HCT116 (cell line): ENCODE results near the gene RABEP1. TPM values are rescaled to one million over a fixed set of nuclear protein-coding genes. Genes with fewer than 3 reads are reported as not detected.

Experiments
- ATAC-seq: fragments of 200-7000 bp; cut with Tn5 transposase; 2 replicates; pipeline ENCODE4 v1.9.1; 2020; ENCODE audit warnings: mild to moderate bottlenecking, moderate library complexity
- BruUV-seq: library from RNA; stranded (reverse); fragments of 400-500 nt; replicated peaks from 2 replicates; lab custom pipeline; 2021; lab: Mats Ljungman, UMichigan
- CTCF ChIA-PET: fragments of 300-600 bp; sonication (Branson Sonifier 250); formaldehyde crosslinking; loops from one replicate; lab custom pipeline; 2021; ENCODE audit warnings: antibody characterized with exemption; lab: Charles Lee
- POLR2A ChIA-PET: fragments of 300-600, 350-600 bp; sonication (Branson Sonifier 250); formaldehyde crosslinking; loops from one replicate; lab custom pipeline; 2021; ENCODE audit warnings: antibody characterized with exemption; lab: Charles Lee
- RAD21 ChIA-PET, 2 experiments: fragments of 300-600 bp; sonication (Branson Sonifier 250); formaldehyde crosslinking; loops; one replicate each; lab custom pipeline; 2023; ENCODE audit warnings: low total read pairs in 2 of 2; ENCODE audit not compliant: uncharacterized antibody in 2 of 2, unreplicated experiment in 2 of 2, low non-redundant PET in 1 of 2; lab: Charles Lee
- DNase-seq: peaks from one replicate; pipeline ENCODE4 v3.0.0-alpha.2; 2010; ENCODE audit warnings: low read depth, low spot score
- H2AFZ ChIP-seq: fragments of 200-600 bp; shearing (Covaris generic), sonication (generic); 2 replicates; pipeline ENCODE4 v1.6.1; 2017; ENCODE audit warnings: low read depth, mixed run types, mixed read lengths, antibody characterized with exemption, low read length; ENCODE audit not compliant: poor library complexity, severe bottlenecking
- H3K27ac ChIP-seq: 2 replicates; pipeline ENCODE4 v1.5.1; 2012; ENCODE audit warnings: low read depth, low read length
- H3K27me3 ChIP-seq: fragments of 200-600 bp; sonication (generic); 2 replicates; pipeline ENCODE4 v1.6.1; 2016; ENCODE audit warnings: mixed run types, low read length, mixed read lengths; ENCODE audit not compliant: insufficient read depth
- H3K36me3 ChIP-seq, 2 experiments: fragments of 200-500 bp in 1 of 2; fragments of 200-600 bp in 1 of 2; sonication (Bioruptor generic) in 1 of 2; sonication (generic) in 1 of 2; 2 replicates each; pipeline versions ENCODE4 v1.5.1 to v1.6.1; 2014 to 2016; ENCODE audit warnings: low read length in 2 of 2, inconsistent platforms in 1 of 2, mixed read lengths in 1 of 2, mixed run types in 1 of 2; ENCODE audit not compliant: insufficient read depth in 2 of 2, control insufficient read depth in 1 of 2
- H3K4me1 ChIP-seq, 2 experiments: fragments of 200-600 bp in 1 of 2; sonication (generic) in 1 of 2; 2 replicates each; pipeline versions ENCODE4 v1.5.1 to v1.6.1; 2012 to 2017; ENCODE audit warnings: low read length in 2 of 2, inconsistent platforms in 1 of 2, mild to moderate bottlenecking in 1 of 2, mixed read lengths in 1 of 2, mixed run types in 1 of 2, moderate library complexity in 1 of 2; ENCODE audit not compliant: insufficient read depth in 2 of 2, control insufficient read depth in 1 of 2
- H3K4me2 ChIP-seq: fragments of 200-600 bp; sonication (generic); 2 replicates; pipeline ENCODE4 v1.6.1; 2017; ENCODE audit warnings: mixed run types, low read length, mixed read lengths
- H3K4me3 ChIP-seq, 2 experiments: fragments of 200-600 bp in 1 of 2; sonication (generic) in 1 of 2; replicated peaks in 1 of 2; 2 replicates each; pipeline ENCODE4 v1.5.1; 2011 to 2016; ENCODE audit warnings: low read length in 2 of 2, control low read depth in 1 of 2, low read depth in 1 of 2, mild to moderate bottlenecking in 1 of 2, mixed read lengths in 1 of 2, mixed run types in 1 of 2
- H3K79me2 ChIP-seq: fragments of 200-600 bp; sonication (generic); 2 replicates; pipeline ENCODE4 v1.6.1; 2017; ENCODE audit warnings: mild to moderate bottlenecking, mixed run types, low read length, moderate library complexity, mixed read lengths; ENCODE audit not compliant: insufficient read depth
- H3K9ac ChIP-seq: fragments of 200-600 bp; sonication (generic); 2 replicates; pipeline ENCODE4 v1.6.1; 2016; ENCODE audit warnings: low read length, mixed read lengths
- H3K9me2 ChIP-seq: fragments of 200-600 bp; sonication (generic), shearing (Covaris generic); 2 replicates; pipeline ENCODE4 v1.6.1; 2017; ENCODE audit warnings: mixed run types, mild to moderate bottlenecking, moderate library complexity; ENCODE audit not compliant: insufficient read depth
- H3K9me3 ChIP-seq, 2 experiments: fragments of 200-500 bp in 1 of 2; fragments of 200-600 bp in 1 of 2; sonication (Bioruptor generic) in 1 of 2; sonication (generic) in 1 of 2; 2 replicates each; pipeline ENCODE4 v1.6.1; 2014 to 2017; ENCODE audit warnings: low read length in 2 of 2, mixed read lengths in 2 of 2, inconsistent platforms in 1 of 2, low read depth in 1 of 2, mild to moderate bottlenecking in 1 of 2, mixed run types in 1 of 2, moderate library complexity in 1 of 2; ENCODE audit not compliant: control insufficient read depth in 1 of 2, insufficient read depth in 1 of 2
- H4K20me1 ChIP-seq: fragments of 200-600 bp; sonication (generic), shearing (Covaris generic); 2 replicates; pipeline ENCODE4 v1.6.1; 2017; ENCODE audit warnings: mixed run types, mild to moderate bottlenecking, moderate library complexity; ENCODE audit not compliant: insufficient read depth
- CBX3 ChIP-seq: IDR thresholded peaks from 2 replicates; pipeline ENCODE4 v1.6.1; 2012; ENCODE audit warnings: low read depth
- CEBPB ChIP-seq: IDR thresholded peaks from 2 replicates; pipeline ENCODE4 v1.6.1; 2012; ENCODE audit warnings: low read depth
- EGR1 ChIP-seq: IDR thresholded peaks from 2 replicates; pipeline ENCODE4 v1.6.1; 2012; ENCODE audit warnings: low read depth
- FOSL1 ChIP-seq: IDR thresholded peaks from 2 replicates; pipeline ENCODE4 v1.6.1; 2012; ENCODE audit warnings: low read depth
- JUND ChIP-seq: IDR thresholded peaks from 2 replicates; pipeline ENCODE4 v1.6.1; 2012
- POLR2A ChIP-seq: IDR thresholded peaks from 2 replicates; pipeline ENCODE4 v1.7.0; 2011; ENCODE audit warnings: borderline replicate concordance; ENCODE audit not compliant: insufficient read depth, insufficient read length; ENCODE audit errors: extremely low read depth
- POLR2AphosphoS5 ChIP-seq: IDR thresholded peaks from 2 replicates; pipeline ENCODE4 v1.6.1; 2011; ENCODE audit warnings: mild to moderate bottlenecking, low read depth, low read length, moderate library complexity
- RAD21 ChIP-seq: IDR thresholded peaks from 2 replicates; pipeline ENCODE4 v1.6.1; 2012; ENCODE audit warnings: low read depth, mild to moderate bottlenecking
- SP1 ChIP-seq: IDR thresholded peaks from 2 replicates; pipeline ENCODE4 v1.6.1; 2012; ENCODE audit warnings: low read depth
- SRF ChIP-seq: IDR thresholded peaks from 2 replicates; pipeline ENCODE4 v1.6.1; 2012; ENCODE audit warnings: low read depth
- YY1 ChIP-seq: IDR thresholded peaks from 2 replicates; pipeline ENCODE4 v1.6.1; 2011; ENCODE audit warnings: low read length, low read depth, moderate library complexity, mild to moderate bottlenecking; ENCODE audit not compliant: insufficient replicate concordance; ENCODE audit errors: extremely low read depth
- ZFX ChIP-seq: fragments of 450-650 bp; IDR thresholded peaks from 2 replicates; pipeline ENCODE4 v1.6.1; 2017
- intact Hi-C: fragments of 100-400 bp; cut with micrococcal nuclease; formaldehyde crosslinking; loops from 2 replicates; pipeline ENCODE4 v1.10.0; 2022
- total RNA-seq: library from RNA; stranded (reverse); gene quantifications from one replicate; pipeline ENCODE4 v1.2.1, GENCODE V29; 2021; ENCODE audit not compliant: unreplicated experiment
- TF ChIP-seq, protein P1 (sequence below): IDR thresholded peaks from 2 replicates; pipeline ENCODE4 v1.6.1; 2012; ENCODE audit warnings: low read depth
- TF ChIP-seq, protein P2 (sequence below): IDR thresholded peaks from 2 replicates; pipeline ENCODE4 v1.6.1; 2012
- TF ChIP-seq, protein P3 (sequence below): IDR thresholded peaks from 2 replicates; pipeline ENCODE4 v1.6.1; 2011; ENCODE audit warnings: mild to moderate bottlenecking, low read length, moderate library complexity; ENCODE audit not compliant: insufficient replicate concordance; ENCODE audit errors: extremely low read depth

Gene RABEP1
- total RNA-seq, 1 experiment from 2014 or later, result 38.5 TPM

DNA sequence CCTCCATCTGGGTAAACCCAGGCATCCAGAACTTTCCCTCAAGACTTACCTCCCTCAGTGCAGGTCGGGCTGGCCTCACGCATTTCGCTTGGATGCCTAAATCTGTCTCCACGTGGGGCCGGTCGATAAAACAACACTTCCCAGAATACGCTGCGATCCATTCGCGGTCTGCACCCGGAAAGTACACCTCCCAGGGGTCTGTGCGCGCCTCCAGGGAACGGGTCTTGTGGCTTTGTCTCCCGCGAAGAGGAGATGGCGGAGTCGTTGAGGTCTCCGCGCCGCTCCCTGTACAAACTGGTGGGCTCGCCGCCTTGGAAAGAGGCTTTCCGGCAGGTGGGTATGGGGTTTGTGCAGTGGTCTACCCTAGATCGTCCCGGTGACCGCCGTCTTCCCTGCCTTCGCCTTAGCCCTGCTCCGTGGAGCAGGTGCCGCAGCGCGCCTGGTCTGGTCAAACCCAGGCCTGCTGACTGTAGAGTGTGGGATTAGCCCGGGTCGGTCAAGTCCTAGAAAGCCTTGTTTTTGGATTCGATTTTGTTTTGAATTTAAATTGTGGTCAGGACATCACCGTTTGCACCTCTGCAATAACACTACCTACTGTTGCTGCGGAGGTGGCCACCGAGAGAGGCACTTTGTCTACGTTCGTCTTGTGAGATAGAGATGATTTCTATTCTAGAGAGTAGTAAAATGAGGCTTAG lies 138.0 kb downstream of the RABEP1 start, which contains the start of gene RPAIN (continued):
- TF ChIP-seq, protein P1, sequence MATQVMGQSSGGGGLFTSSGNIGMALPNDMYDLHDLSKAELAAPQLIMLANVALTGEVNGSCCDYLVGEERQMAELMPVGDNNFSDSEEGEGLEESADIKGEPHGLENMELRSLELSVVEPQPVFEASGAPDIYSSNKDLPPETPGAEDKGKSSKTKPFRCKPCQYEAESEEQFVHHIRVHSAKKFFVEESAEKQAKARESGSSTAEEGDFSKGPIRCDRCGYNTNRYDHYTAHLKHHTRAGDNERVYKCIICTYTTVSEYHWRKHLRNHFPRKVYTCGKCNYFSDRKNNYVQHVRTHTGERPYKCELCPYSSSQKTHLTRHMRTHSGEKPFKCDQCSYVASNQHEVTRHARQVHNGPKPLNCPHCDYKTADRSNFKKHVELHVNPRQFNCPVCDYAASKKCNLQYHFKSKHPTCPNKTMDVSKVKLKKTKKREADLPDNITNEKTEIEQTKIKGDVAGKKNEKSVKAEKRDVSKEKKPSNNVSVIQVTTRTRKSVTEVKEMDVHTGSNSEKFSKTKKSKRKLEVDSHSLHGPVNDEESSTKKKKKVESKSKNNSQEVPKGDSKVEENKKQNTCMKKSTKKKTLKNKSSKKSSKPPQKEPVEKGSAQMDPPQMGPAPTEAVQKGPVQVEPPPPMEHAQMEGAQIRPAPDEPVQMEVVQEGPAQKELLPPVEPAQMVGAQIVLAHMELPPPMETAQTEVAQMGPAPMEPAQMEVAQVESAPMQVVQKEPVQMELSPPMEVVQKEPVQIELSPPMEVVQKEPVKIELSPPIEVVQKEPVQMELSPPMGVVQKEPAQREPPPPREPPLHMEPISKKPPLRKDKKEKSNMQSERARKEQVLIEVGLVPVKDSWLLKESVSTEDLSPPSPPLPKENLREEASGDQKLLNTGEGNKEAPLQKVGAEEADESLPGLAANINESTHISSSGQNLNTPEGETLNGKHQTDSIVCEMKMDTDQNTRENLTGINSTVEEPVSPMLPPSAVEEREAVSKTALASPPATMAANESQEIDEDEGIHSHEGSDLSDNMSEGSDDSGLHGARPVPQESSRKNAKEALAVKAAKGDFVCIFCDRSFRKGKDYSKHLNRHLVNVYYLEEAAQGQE, result no peak
- TF ChIP-seq CEBPB, result no peak
- TF ChIP-seq JUND, result no peak

DNA sequence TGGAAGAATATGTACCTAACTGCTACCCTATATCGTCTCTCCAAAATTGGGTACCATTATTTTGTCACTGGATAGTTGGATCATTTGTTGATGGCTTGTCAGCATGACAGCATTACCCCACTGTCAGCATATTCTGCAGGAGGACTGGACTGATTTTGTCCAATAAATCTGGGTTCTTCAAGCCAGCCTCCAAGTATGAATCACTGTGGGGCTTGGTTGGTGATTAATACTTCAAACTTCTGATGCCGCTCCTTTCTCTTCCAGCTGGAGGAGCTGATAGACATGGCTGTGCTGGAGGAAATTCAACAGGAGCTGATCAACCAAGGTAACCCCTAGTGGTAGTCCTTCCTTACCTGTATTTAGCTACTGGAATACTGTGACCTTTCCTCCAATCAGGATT lies 140.4 kb downstream of the RABEP1 start:
- H3K4me1 ChIP-seq, result peaks cover 19 to 30% of the 10 kb centered on the region in 2 experiments
- peak; percentile 35 for DNase-seq
- peaks cover 40 to 41% of the 10 kb centered on the region in 2 experiments for H3K36me3 ChIP-seq
- BruUV-seq, result no TSS peak
- H3K9ac ChIP-seq, result 0 out of 2 replicates have a peak overlapping the region, but pooled peaks have one; percentile 5
- no peaks in the 10 kb centered on the region for H3K9me3 ChIP-seq
- peak overlapping the region; percentile 34 for H3K4me2 ChIP-seq
- H3K27me3 ChIP-seq, result no peaks in the 10 kb centered on the region
- no peak overlapping the region for H2AFZ ChIP-seq
- ATAC-seq, result no peak; the same call in 1 of the 2 replicates
- no peak overlapping the region for H3K27ac ChIP-seq
- no peaks in the 10 kb centered on the region for H4K20me1 ChIP-seq
- peaks cover 66% of the 10 kb centered on the region for H3K79me2 ChIP-seq
- intact Hi-C loops, result no loop called here
- no peaks in the 10 kb centered on the region for H3K9me2 ChIP-seq
- RAD21 ChIA-PET, result no interaction called here
- CTCF ChIA-PET, result interaction anchor here (2.1 kb wide), 1 partner anchor 16 kb away, joined by 9 read pairs; the partner anchor contains the start of gene C1QBP
- POLR2A ChIA-PET, result interaction anchor here (0.9 to 1.4 kb wide), 2 partner anchors 8 to 9 kb away, joined by 3 to 4 read pairs; no protein-coding TSS in a partner anchor
- no peak overlapping the region for H3K4me3 ChIP-seq
- TF ChIP-seq ZFX, result no peak
- no peak for TF ChIP-seq YY1
- TF ChIP-seq SRF, result no peak
- TF ChIP-seq, protein P1, result no peak
- no peak for TF ChIP-seq CBX3
- no peak for TF ChIP-seq CEBPB
- no peak for TF ChIP-seq POLR2AphosphoS5
- TF ChIP-seq FOSL1, result peak; percentile 32; the same call in 1 of the 2 replicates
- 0 out of 2 replicates have a peak, but pooled peaks have one; percentile 20 for TF ChIP-seq JUND
- TF ChIP-seq, protein P2, sequence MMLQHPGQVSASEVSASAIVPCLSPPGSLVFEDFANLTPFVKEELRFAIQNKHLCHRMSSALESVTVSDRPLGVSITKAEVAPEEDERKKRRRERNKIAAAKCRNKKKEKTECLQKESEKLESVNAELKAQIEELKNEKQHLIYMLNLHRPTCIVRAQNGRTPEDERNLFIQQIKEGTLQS, result no peak
- TF ChIP-seq SP1, result no peak
- TF ChIP-seq, protein P3, sequence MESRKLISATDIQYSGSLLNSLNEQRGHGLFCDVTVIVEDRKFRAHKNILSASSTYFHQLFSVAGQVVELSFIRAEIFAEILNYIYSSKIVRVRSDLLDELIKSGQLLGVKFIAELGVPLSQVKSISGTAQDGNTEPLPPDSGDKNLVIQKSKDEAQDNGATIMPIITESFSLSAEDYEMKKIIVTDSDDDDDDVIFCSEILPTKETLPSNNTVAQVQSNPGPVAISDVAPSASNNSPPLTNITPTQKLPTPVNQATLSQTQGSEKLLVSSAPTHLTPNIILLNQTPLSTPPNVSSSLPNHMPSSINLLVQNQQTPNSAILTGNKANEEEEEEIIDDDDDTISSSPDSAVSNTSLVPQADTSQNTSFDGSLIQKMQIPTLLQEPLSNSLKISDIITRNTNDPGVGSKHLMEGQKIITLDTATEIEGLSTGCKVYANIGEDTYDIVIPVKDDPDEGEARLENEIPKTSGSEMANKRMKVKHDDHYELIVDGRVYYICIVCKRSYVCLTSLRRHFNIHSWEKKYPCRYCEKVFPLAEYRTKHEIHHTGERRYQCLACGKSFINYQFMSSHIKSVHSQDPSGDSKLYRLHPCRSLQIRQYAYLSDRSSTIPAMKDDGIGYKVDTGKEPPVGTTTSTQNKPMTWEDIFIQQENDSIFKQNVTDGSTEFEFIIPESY, result no peak
- no peak for TF ChIP-seq POLR2A
- TF ChIP-seq RAD21, result no peak
- TF ChIP-seq EGR1, result no peak
